ENCODE data around the gene CEP85L.
"Not testable (repeated sequence)": the region's sequence is repeated elsewhere in the genome, so short reads cannot be mapped to it uniquely, and the experiment has no call there.

Gene CEP85L

DNA sequence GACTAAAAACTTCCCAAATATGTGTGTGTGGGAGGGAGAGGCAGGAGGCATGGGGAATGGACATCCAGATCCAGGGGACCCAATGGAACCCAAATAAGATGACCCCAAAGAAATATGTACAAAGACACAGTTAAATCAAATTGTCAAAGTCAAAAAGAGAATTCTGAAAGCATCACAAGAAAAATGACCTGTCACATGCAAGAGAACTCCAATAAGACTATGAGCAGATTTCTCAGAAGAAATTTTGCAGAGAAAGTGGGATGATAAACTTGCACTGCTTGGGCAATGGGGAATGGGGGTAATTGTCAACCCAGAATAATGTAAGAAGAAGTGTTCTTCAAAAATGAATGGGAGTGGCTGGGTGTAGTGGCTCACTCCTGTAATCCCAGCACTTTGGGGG, 162.8 kb downstream of the CEP85L start:
- DNase-seq = no peak

DNA sequence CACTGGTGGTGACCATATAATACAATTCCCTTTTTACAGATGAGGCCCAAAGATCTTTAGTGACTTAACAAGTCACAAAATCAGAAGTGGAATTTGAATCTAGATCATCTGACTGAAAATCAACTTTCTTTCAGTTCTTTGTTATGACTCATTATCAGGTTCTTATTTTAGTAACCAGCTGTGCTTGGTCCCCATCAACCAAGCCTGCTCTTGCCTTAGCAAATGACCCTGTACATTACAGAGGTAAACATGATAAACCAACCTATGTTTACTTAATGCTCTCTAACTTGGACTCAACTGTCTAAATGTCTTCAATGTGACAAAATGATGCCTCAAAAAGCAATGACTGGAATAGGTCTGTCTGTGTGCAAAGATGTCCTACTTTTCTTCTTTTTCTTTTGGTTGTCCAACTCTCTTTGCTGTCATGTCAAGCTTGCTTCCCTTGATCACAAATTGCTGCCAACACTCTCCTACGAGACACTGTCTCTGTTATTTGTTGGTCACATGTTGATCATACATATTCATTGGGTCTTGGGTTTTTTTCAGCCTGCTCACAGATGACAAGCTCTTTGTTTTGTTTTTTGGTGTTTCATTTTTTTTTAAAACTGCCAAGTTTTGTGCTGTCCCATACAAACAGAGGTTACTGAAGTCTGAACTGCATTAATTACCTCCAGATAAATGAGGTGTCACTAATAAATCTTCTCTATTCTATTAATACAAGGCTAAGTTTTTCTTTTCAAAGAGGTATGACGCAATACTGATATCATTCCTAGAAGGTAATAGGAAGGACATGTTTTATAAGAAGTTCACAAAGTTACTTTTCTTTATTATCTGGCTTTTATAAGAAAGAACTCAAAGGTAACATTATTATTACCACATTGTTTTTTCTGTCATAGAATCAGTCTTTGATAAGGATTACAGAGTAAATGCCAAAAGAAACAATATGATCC, 165.5 kb downstream of the CEP85L start:
- DNase-seq = no peak

DNA sequence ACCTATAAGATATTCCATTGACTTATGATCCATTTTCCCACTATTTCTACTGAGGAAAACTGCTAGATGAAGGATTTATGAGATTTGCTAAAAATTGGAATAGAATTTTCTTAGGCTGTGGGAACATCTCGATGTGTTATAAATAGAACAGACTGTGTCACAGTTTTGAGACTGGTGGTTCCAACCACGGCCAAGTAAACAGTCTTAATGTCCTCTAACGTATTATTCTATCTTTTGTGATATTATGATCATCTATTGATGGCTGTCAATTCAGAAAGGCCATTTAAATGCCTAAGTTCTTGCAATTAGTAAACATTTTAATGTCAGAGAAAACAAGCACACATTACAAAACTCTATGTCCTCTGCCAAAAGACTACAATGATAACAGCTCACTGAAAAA, 174.8 kb downstream of the CEP85L start:
- DNase-seq = no peak

DNA sequence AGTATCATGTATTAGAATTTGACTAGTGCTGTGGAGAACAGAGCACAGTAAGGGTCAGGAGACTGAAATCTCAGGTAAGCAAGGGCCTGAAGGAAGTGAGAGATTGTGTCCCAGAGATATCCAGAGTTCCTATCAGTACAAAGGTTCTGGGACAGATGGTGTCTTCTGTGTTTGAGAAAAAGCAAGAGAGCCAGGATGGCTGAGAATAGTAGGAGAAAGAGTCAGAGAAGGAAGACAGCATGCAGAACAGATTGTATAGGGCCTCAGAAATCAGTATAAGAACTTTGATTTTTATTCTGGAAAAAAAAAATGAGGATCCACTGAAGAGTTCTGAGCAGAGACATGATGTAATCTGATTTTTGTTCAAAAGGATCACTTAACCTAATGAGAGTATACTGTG, 178.1 kb downstream of the CEP85L start:
- DNase-seq = no peak

DNA sequence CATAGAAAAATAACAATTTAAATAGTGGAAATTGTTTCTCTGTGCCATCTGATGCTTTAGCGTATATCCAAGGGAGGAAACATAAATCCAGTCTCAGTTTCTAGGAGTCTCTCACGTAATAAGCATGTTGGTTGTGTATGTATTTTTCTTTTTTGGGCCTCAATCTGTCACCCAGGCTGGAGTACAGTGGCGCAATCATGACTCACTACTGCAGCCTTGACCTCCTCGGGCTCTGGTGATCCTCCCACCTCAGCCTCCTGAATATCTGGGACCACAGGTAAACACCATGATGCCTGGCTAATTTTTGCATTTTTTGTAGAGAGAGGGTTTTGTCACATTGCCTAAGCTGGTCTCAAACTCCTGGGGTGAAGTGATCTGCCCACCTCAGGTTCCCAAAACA, 181.9 kb downstream of the CEP85L start:
- no peak for DNase-seq

DNA sequence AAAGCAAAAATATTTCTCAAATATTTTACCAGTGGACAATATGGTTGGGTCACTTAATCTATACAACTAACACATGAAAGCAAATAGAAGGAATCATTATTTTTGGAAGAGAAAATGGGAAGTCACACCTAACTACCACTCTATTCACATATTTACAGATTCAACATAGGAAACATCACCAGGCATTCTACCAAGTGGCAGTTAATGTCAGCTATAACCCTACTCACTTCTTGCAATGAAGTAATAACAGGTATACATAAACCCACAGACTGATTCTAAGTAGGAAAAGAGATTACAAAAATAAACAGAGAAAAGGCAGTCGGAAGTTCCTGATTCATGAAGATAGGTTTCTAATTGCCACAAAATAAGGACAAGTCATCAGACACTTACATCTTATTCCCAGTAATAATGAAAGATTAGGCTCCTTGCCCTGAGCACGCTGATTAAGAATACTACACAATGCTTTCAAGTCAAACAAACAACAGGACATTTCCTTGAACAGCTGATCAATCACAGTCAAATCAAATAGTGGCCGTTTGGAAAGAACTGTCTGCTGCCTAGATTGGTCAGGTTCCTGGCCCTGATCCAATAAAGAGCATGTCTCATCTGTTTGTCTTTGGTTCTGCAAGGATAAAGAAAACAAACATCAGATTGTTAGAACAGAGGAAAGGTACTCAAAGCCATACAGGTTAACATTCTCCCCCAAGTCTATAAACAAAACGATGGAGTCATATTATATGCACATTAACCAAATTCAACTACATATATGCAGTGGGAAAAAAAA, 182.5 kb downstream of the CEP85L start:
- DNase-seq = no peak

DNA sequence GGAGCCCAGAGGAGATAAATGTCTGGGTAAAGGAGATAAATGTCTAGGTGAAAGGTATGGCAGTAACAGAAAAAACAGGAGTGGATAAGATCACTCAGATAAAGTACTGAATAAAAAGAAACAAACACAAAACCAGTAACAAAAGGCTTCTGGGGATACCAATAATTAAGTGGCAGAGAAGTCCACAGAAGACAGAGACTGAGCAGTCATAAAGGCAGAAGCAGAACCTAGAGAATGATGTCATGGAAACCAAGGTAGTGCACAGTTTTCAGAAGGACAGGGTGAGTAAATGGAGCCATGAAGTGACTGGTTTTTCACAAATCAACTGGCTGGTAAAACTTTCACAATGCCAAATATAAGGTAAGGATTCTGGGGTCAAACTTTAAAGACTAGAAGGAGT, 184.2 kb downstream of the CEP85L start:
- DNase-seq = no peak

DNA sequence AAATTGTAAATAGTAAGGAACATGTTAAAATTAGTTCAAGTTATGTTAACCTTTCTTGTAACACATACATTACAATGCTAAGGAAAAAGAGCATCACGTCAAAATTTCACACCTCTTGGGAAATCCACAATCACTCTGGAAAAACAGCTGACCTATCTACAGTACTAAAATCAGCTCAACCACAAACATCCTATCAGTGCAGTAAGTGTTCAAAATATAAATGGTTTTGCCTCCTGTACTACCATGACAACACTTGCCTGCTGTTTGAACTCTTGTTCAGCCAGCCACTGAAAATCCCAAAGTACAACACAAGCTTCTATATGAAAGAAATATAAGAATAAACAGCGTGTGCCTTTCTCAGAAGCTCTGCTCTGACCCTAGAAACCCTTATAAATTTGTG, 186.8 kb downstream of the CEP85L start:
- no peak for DNase-seq

DNA sequence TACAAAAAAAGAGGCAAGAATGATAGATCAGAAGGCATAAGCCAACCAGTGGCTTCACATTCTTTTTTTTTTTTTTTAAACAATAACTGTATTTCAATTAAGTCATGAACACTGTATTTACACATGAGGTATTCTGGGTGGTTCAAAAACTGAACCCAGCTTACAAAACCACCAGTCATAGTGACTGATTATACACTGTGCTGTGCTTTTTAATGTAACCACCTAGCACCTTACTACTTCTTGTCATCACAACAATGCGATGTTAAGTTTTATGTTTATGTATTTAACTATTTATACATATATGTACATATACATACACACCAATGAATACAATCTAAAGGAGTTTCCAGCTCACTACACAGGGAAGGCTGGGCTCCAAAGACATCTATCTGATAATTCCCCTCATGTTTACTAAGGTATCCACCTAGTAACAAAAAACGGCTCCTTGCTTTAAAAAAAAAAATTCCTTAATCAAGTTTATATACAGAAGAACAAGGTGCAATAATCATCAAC, 190.4 kb downstream of the CEP85L start:
- DNase-seq = no peak

DNA sequence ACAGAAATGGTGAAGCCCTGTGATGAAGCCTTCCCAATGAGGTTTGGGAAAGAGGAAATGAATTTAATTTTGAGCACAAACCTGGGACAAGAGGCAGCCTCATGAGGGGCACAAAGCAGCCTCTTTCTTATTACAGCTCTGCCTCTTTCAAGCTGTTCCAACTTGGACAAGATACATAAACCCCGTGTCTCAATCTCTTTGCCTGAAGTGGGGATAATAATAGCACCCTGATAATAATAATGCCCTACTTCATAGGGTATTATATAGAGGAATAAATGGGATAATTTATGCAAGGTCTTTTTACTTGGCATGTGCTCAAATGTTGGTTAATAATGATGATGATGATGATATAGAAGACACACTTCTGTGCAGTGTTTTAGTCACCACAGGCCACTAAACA, 194.4 kb downstream of the CEP85L start:
- no peak for DNase-seq

DNA sequence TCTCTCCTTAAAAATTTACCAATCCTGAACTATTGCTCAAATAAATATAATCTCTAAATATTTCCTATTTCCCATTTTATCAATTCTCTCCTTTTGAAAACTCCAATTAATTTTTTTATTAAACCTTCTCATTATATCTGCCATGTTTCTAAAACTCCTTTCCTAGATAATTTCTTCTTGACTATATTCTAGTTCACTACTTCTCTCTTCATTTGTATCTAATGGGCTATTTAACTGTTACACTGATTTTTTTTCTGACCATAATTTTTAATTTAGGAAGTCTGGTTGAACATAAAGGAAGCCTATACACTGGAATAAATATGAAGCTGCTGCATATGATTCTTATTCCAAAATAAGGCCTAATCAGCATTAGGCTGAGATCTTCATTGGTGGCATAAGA, 199.6 kb downstream of the CEP85L start:
- no peak for DNase-seq

DNA sequence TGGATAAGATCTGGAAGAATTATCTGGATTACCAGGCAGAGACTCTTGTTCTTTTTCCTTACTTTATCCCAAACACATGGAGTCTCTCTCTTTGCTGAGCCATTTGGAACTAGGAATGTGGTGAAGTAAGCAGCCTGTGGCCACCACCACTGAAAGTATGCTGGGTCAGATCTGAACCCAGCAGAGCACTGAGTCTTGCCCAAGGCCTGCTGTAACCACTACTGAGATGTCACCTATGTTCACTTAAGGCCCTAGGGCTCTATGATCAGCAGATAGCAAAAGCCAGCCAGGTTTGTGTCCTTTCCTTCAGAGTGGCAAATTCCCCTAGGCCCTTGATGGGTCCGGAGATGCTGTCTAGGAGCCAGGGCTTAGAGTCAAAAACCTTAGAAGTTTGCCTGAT, 206.6 kb downstream of the CEP85L start:
- no peak for DNase-seq

DNA sequence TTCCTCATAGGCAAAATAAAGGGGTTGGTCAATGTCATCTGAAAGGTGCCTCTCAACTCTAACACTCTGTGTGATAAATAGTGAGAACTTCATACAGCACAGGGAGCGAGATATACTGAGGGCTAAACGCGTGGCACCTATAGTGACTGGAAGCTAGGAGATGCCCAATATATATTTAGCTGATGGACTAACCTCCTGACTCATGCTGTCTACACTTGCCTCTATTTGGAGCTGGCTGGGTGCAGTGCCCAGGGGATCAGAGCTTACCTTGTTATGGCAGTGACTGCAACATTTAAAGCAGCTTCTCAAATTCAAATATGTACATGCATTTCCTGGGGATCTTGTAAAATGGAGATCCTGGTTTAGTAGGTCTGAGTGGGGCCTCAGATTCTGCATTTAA, 214.9 kb downstream of the CEP85L start:
- DNase-seq = no peak

DNA sequence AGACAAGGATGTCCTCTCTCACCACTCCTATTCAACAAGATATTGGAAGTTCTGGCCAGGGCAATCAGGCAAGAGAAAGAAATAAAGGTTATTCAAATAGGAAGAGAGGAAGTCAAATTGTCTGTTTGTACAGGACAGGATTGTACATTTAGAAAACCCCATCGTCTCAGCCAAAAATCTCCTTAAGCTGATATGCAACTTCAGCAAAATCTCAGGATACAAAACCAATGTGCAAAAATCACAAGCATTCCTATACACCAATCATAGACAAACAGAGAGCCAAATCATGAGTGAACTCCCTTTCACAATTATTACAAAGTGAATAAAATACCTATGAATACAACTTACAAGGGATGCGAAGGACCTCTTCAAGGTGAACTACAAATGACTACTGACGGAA, 217.2 kb downstream of the CEP85L start:
- not testable (repeated sequence) for DNase-seq

DNA sequence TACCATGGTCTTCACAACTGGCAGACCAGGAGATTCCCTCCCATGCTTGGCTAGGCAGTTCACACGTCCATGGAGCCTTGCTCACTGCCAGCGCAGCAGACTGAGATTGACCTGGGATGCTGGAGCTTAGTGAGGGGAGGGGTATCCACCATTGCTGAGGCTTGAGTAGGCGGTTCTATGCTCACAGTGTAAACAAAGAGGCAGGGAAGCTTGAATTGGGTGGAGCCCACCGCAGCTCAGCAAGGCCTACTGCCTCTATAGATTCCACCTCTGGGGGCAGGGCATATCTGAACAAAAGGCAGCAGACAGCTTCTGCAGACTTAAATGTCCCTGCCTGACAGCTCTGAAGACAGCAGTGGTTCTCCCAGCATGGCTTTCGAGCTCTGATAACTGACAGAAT, 230.1 kb downstream of the CEP85L start:
- DNase-seq = not testable (repeated sequence)

DNA sequence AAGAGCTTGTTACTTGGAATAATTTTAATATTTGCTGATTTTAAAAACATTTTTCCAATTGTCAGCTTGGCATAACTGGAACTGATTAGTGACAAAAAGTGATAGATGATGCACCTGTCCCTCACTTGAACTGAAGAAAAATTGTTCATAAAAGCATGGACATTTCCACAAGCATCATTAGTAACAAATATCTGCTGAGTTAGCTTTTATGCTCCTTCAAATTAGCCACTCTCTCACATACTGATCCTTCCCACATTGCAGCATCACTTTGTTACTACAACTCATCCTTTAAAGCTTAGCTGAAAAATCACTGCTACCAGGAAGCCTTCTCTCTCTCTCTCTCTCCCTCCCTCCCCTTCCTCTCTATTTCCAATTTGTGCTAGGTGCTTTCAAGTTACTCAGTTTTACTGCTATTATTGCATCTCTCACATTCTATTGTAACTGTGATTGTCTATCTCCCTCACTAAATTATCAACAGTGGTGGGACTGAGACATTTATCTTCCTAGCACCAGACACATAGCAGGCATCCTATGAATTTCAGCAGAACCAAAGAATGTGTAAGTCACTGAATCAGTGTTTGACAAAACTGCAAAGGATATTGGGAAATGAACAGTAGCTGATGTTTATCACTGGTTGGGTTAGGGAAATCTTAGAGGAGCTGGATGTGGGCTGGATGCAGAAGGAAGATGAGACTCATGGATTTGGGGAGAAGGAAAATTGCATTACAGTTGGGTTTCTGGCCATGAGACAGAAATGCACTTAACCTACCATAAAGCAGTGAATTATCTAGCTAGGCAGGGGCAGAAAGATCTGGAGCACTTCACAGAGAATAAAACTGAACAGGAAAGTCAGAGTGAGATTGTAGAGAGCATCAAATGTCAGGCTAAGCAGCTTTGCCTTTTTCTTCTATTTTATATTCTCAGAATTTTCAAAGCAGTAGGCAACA, 231.7 kb downstream of the CEP85L start:
- no peak for DNase-seq
